GM12865 (cell line): Measurements from ENCODE around the gene ATP2B2.

ENCODE experiments used
- DNase-seq: peaks from one replicate; pipeline ENCODE4 v3.0.0; 2010; ENCODE audit warnings: low read depth
- H3K4me3 ChIP-seq: 2 replicates; pipeline ENCODE4 v1.5.1; 2011; ENCODE audit warnings: mild to moderate bottlenecking, low read depth, low read length, control low read depth
- CTCF ChIP-seq: IDR thresholded peaks from 2 replicates; pipeline ENCODE4 v1.5.1; 2011; ENCODE audit warnings: low read length, control low read depth, low read depth, inconsistent platforms; ENCODE audit not compliant: insufficient read depth; ENCODE audit errors: missing control alignments

Gene ATP2B2

GRCh38 chr3:10283638-10284037, 221.7 kb downstream of the ATP2B2 start:
- DNase-seq = no peak
- TF ChIP-seq CTCF = no peak

GRCh38 chr3:10281951-10282350, 223.4 kb downstream of the ATP2B2 start:
- TF ChIP-seq CTCF = no peak
- no peak for DNase-seq

More at GRCh38 chr3:10283638-10284037, 221.7 kb downstream of the ATP2B2 start:
- no peak overlapping the region for H3K4me3 ChIP-seq

GRCh38 chr3:10280571-10280970, 224.8 kb downstream of the ATP2B2 start:
- TF ChIP-seq CTCF = no peak
- DNase-seq = no peak
- H3K4me3 ChIP-seq = no peak overlapping the region

More at GRCh38 chr3:10281951-10282350, 223.4 kb downstream of the ATP2B2 start:
- H3K4me3 ChIP-seq = no peak overlapping the region

GRCh38 chr3:10280177-10280529, 225.2 kb downstream of the ATP2B2 start:
- H3K4me3 ChIP-seq = no peak overlapping the region
- no peak for TF ChIP-seq CTCF
- DNase-seq = no peak

- DNase-seq = no peak
- H3K4me3 ChIP-seq = no peak overlapping the region
These were observed 225.8 kb downstream of the ATP2B2 start for GRCh38 chr3:10279384-10280176.

GRCh38 chr3:10278501-10278900, 226.9 kb downstream of the ATP2B2 start:
- DNase-seq = no peak
- H3K4me3 ChIP-seq = no peak overlapping the region
- TF ChIP-seq CTCF = no peak

More at GRCh38 chr3:10279384-10280176, 225.8 kb downstream of the ATP2B2 start:
- TF ChIP-seq CTCF = no peak
